Mesendoderm (in vitro differentiated cells): Measurements from ENCODE around the gene RAB15.
A peak's percentile ranks its signal among the peaks of the same experiment; 100 is the strongest.

Source experiments
- DNase-seq: peaks from one replicate; pipeline ENCODE4 v3.0.0; 2013
- H2AK5ac ChIP-seq: 2 replicates; pipeline ENCODE4 v1.6.1; 2013; ENCODE audit warnings: low read length, inconsistent platforms
- H2BK120ac ChIP-seq: 2 replicates; pipeline ENCODE4 v1.6.1; 2013; ENCODE audit warnings: low read depth, mild to moderate bottlenecking, low read length, moderate library complexity, mixed read lengths
- H2BK15ac ChIP-seq: replicated peaks from 2 replicates; pipeline ENCODE4 v1.6.1; 2013; ENCODE audit warnings: low read depth, mild to moderate bottlenecking, moderate library complexity
- H2BK5ac ChIP-seq: 2 replicates; pipeline ENCODE4 v1.6.1; 2013; ENCODE audit warnings: low read length, inconsistent platforms
- H3K18ac ChIP-seq: 2 replicates; pipeline ENCODE4 v1.6.1; 2013; ENCODE audit warnings: mild to moderate bottlenecking, low read length, mixed read lengths
- H3K23ac ChIP-seq: one replicate; pipeline ENCODE4 v1.6.1; 2013; ENCODE audit warnings: low read length
- H3K27ac ChIP-seq: 2 replicates; pipeline ENCODE4 v1.5.1; 2013; ENCODE audit warnings: low read depth, mild to moderate bottlenecking, inconsistent platforms, low read length, moderate library complexity
- H3K27me3 ChIP-seq: 2 replicates; pipeline ENCODE4 v1.6.1; 2013; ENCODE audit warnings: low read length, control low read depth, mild to moderate bottlenecking, inconsistent platforms; ENCODE audit not compliant: insufficient read depth, poor library complexity
- H3K36me3 ChIP-seq: 2 replicates; pipeline ENCODE4 v1.6.1; 2013; ENCODE audit warnings: low read length, inconsistent platforms; ENCODE audit not compliant: control insufficient read depth, insufficient read depth
- H3K4ac ChIP-seq: one replicate; pipeline ENCODE4 v1.6.1; 2013; ENCODE audit warnings: low read depth, mild to moderate bottlenecking, low read length, moderate library complexity
- H3K4me1 ChIP-seq: 2 replicates; pipeline ENCODE4 v1.6.1; 2013; ENCODE audit warnings: low read depth, low read length, inconsistent platforms; ENCODE audit not compliant: control insufficient read depth
- H3K4me2 ChIP-seq: 2 replicates; pipeline ENCODE4 v1.6.1; 2013; ENCODE audit warnings: low read length
- H3K4me3 ChIP-seq: 2 replicates; pipeline ENCODE4 v1.5.1; 2013; ENCODE audit warnings: mild to moderate bottlenecking, low read length
- H3K56ac ChIP-seq: one replicate; pipeline ENCODE4 v1.6.1; 2013; ENCODE audit warnings: low read length
- H3K79me1 ChIP-seq: 2 replicates; pipeline ENCODE4 v1.6.1; 2013; ENCODE audit warnings: low read length, inconsistent platforms
- H3K79me2 ChIP-seq: 2 replicates; pipeline ENCODE4 v1.6.1; 2013; ENCODE audit warnings: mild to moderate bottlenecking, low read length; ENCODE audit not compliant: control insufficient read depth, insufficient read depth
- H3K9ac ChIP-seq: 2 replicates; pipeline ENCODE4 v1.6.1; 2013; ENCODE audit warnings: low read length, inconsistent platforms
- H4K5ac ChIP-seq: one replicate; pipeline ENCODE4 v1.6.1; 2013; ENCODE audit warnings: low read length
- H4K8ac ChIP-seq: one replicate; pipeline ENCODE4 v1.6.1; 2013; ENCODE audit warnings: low read depth, mild to moderate bottlenecking, control low read depth, low read length, moderate library complexity
- WGBS: extraction: QIAGEN DNeasy Blood & Tissue Kit; methylation state at CpG from one replicate; pipeline ENCODE4 v1.1.7; 2013; ENCODE audit warnings: low lambda C conversion rate, missing lambda C conversion rate; ENCODE audit not compliant: insufficient coverage; ENCODE audit errors: extremely low coverage; 5-methylcytosine and 5-hydroxymethylcytosine counted together

Gene RAB15

GRCh38 chr14:64938972-64939816 lies 32.9 kb downstream of the RAB15 start:
- Histone ChIP-seq H3K79me2 (no peaks in the 10 kb centered on the region), H3K4ac (no peak overlapping the region), H3K9ac (no peak overlapping the region), H3K27me3 (no peaks in the 10 kb centered on the region), H4K5ac (no peak overlapping the region), H3K18ac (no peak overlapping the region), H2BK5ac (no peak overlapping the region), H2AK5ac (no peak overlapping the region), H3K4me2 (no peak overlapping the region), H4K8ac (no peak overlapping the region), H3K36me3 (no peaks in the 10 kb centered on the region), H3K56ac (no peak overlapping the region), H3K23ac (no peak overlapping the region), H2BK15ac (no peak overlapping the region), H2BK120ac (no peak overlapping the region), H3K4me3 (no peak overlapping the region), H3K4me1 (no peaks in the 10 kb centered on the region), H3K79me1 (no peaks in the 10 kb centered on the region), H3K27ac (no peak overlapping the region)
- DNase-seq = no peak
- no CpG with 5 or more reads among the region's 17 CpGs for WGBS

DNA sequence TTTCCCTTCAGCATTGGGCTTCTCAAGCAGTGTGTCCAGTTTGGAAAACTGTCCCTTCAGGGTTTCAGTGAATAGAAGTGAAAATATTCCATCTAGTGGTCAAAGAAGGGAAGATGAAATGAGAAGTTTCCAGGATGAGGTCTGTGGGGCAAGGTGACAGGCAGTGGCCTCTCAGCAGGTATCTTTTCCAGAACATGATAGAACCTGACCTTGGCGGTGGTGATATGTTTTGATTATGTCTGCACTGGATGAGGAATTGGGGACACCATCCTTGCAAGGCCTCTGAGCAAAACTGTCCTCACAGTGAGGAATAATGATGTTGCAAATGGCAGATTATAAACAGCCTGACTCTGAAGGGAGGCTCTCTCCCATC lies 34.3 kb downstream of the RAB15 start:
- Histone ChIP-seq H3K18ac (no peak overlapping the region), H3K27ac (no peak overlapping the region), H3K9ac (no peak overlapping the region), H2AK5ac (no peak overlapping the region), H2BK120ac (no peak overlapping the region), H3K23ac (no peak overlapping the region), H2BK5ac (no peak overlapping the region), H3K4me3 (no peak overlapping the region), H4K5ac (no peak overlapping the region), H3K4me2 (no peak overlapping the region), H4K8ac (no peak overlapping the region), H3K79me2 (no peaks in the 10 kb centered on the region), H3K4me1 (no peaks in the 10 kb centered on the region), H3K4ac (no peak overlapping the region), H2BK15ac (no peak overlapping the region), H3K56ac (no peak overlapping the region), H3K27me3 (no peaks in the 10 kb centered on the region), H3K36me3 (no peaks in the 10 kb centered on the region), H3K79me1 (no peaks in the 10 kb centered on the region)
- no peak for DNase-seq
- no CpG with 5 or more reads among the region's 1 CpG for WGBS

DNA sequence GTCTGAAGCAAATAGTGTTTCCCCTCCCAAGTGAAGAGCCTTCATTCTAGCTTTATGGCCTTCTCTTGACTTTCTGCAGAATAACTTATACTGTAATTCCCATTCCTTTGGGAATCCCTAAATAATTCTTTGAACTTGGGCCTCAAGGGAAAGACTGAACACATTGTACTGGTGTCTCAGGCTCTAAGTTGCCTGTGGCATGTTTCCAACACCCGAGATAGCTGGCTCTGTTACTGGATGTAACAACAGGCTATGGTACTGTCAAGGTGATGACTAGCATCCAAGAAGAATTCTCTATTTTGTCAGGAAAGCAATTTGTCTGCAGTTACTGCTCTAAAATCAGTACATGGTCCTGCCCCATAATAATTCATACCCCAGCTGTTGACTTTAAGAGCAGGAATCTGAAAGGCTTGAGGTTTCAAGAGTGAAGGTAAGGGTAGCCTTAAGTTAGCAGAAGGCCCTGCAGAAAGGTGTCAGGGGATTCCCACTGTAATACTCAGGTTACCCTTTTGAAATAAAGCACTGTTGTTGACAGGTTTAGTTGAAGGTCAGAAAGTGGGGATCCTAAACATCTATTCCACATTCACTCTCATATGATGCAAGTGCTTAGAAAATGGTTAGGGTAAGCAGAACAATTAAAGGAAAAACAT lies 34.8 kb downstream of the RAB15 start:
- Histone ChIP-seq H2BK15ac (no peak overlapping the region), H3K4me1 (no peaks in the 10 kb centered on the region), H3K18ac (peak overlapping the region; percentile 56), H3K27me3 (no peaks in the 10 kb centered on the region), H3K4ac (no peak overlapping the region), H3K79me1 (no peaks in the 10 kb centered on the region), H3K36me3 (no peaks in the 10 kb centered on the region), H2BK120ac (no peak overlapping the region), H3K79me2 (no peaks in the 10 kb centered on the region), H2AK5ac (no peak overlapping the region), H3K23ac (no peak overlapping the region), H3K4me3 (no peak overlapping the region), H2BK5ac (no peak overlapping the region), H3K9ac (no peak overlapping the region), H3K4me2 (no peak overlapping the region), H3K27ac (peak overlapping the region; percentile 53), H3K56ac (no peak overlapping the region), H4K5ac (no peak overlapping the region), H4K8ac (no peak overlapping the region)
- no peak for DNase-seq
- WGBS = no CpG with 5 or more reads among the region's 1 CpG

GRCh38 chr14:64935508-64935907 lies 36.6 kb downstream of the RAB15 start:
- Histone ChIP-seq H3K23ac (no peak overlapping the region), H3K36me3 (no peaks in the 10 kb centered on the region), H3K27me3 (no peaks in the 10 kb centered on the region), H2AK5ac (no peak overlapping the region), H3K18ac (no peak overlapping the region), H3K4me2 (no peak overlapping the region), H3K27ac (no peak overlapping the region), H3K79me1 (no peaks in the 10 kb centered on the region), H3K4me3 (no peak overlapping the region), H3K9ac (no peak overlapping the region), H3K4me1 (no peaks in the 10 kb centered on the region), H3K4ac (no peak overlapping the region), H2BK120ac (peak overlapping the region; percentile 49), H2BK15ac (no peak overlapping the region), H2BK5ac (no peak overlapping the region), H3K56ac (no peak overlapping the region), H3K79me2 (no peaks in the 10 kb centered on the region), H4K8ac (no peak overlapping the region), H4K5ac (no peak overlapping the region)
- no CpG with 5 or more reads among the region's 2 CpGs for whole genome bisulfite sequencing
- DNase-seq = no peak

- Histone ChIP-seq H3K4me2 (no peak overlapping the region), H3K18ac (no peak overlapping the region), H2BK15ac (no peak overlapping the region), H3K4ac (no peak overlapping the region), H3K23ac (no peak overlapping the region), H3K27me3 (no peaks in the 10 kb centered on the region), H3K79me2 (no peaks in the 10 kb centered on the region), H4K8ac (no peak overlapping the region), H2AK5ac (no peak overlapping the region), H3K4me1 (no peaks in the 10 kb centered on the region), H4K5ac (no peak overlapping the region), H3K9ac (no peak overlapping the region), H3K4me3 (no peak overlapping the region), H2BK120ac (no peak overlapping the region), H2BK5ac (no peak overlapping the region), H3K27ac (no peak overlapping the region), H3K56ac (no peak overlapping the region), H3K79me1 (no peaks in the 10 kb centered on the region), H3K36me3 (no peaks in the 10 kb centered on the region)
- no CpG with 5 or more reads among the region's 1 CpG for WGBS
- no peak for DNase-seq
Observed at GRCh38 chr14:64934338-64934929, 37.7 kb downstream of the RAB15 start.
